ENCODE results near the gene SOCS4. TPM values are rescaled to one million over a fixed set of nuclear protein-coding genes. Genes with fewer than 3 reads are reported as not detected.

SOCS4 gene
- total RNA-seq, 2 experiments from 2014 or later = 23.0 to 37.3 TPM

DNA sequence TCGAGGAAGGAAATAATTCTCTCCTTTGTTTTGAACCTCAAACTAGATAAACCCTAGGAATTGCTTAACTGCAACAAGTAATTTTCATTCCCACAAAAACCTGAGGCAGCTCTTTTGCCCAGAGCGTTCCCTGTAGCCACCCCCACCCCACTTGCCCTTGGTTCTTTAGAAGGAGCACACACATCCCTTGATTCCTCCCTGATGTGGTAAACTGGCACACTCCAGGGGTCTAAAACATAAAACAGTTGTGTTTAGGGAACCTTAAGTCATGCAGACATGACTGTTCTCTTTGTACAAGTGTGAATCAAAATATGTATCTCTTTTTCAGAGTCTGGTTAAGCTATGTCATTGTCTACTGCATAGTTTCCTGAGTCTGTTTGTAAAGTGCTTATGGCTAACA lies 38.4 kb downstream of the SOCS4 start:
- Histone ChIP-seq H3K27ac (ENCODE audit: low read depth, low read length, poor library complexity, severe bottlenecking) (no peak overlapping the region), H3K9me3 (ENCODE audit: low read length) (no peaks in the 10 kb centered on the region), H3K79me2 (ENCODE audit: insufficient read depth, low read depth, low read length) (peaks cover 19% of the 10 kb centered on the region), H3K4me2 (ENCODE audit: low read length) (no peak overlapping the region), H3K4me1 (ENCODE audit: insufficient read depth, low read length, poor library complexity, severe bottlenecking) (no peaks in the 10 kb centered on the region), H3K4me3 (ENCODE audit: low read depth, low read length, poor library complexity, severe bottlenecking) (no peak overlapping the region), H2AFZ (ENCODE audit: low read length) (no peak overlapping the region), H3K9me2 (ENCODE audit: insufficient read depth, low read length) (no peaks in the 10 kb centered on the region), H3K36me3 (ENCODE audit: insufficient read depth, low read length) (peaks cover 85% of the 10 kb centered on the region), H4K20me1 (ENCODE audit: insufficient read depth, low read length) (peaks cover 6% of the 10 kb centered on the region; the same call in 1 of the 2 replicates)
- no TSS peak for BruUV-seq (replicated peaks)
- ChIA-PET CTCF (ENCODE audit: unreplicated experiment) (interaction anchor here (0.9 kb wide), 1 partner anchor 14 kb away, joined by 4 read pairs; no protein-coding TSS in a partner anchor), POLR2A (interaction anchor here (0.7 to 2.1 kb wide), 6 partner anchors 8 to 20 kb away, joined by 3 to 12 read pairs (median 4); partner anchors contain the start of gene MAPK1IP1L)
- intact Hi-C loops (cut with micrococcal nuclease; ENCODE audit: unreplicated experiment) = no loop called here
- DNase-seq (ENCODE audit: low spot score) = no peak
- TF ChIP-seq CTCF (conservative IDR thresholded peaks at IDR 0.05; ENCODE audit: low read length) = no peak
- no peak for TF ChIP-seq EZH2phosphoT487 (IDR thresholded peaks at IDR 0.05; ENCODE audit: borderline replicate concordance, low read depth, low read length)

DNA sequence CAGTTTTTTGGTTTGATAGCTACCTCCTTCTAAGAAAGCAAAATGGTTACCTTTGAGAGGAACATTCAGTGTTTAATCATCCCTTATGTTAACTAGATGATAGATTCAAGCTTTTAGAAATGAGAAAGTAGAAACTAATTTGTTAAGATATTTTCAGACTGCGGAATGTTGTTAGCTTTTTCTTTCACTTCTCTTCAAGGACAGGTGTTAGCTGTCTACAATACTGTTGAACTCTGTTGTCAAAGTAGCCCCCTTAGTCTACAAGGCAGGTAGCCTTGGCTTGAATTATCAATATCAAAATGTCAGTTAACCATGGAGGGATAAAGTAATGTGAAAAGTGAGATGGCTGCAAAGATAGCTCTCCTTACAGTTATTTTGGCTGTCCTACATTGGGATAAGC lies 39.2 kb downstream of the SOCS4 start:
- ChIA-PET POLR2A (interaction anchor here (0.6 to 2.1 kb wide), 6 partner anchors 11 to 99 kb away, joined by 3 to 12 read pairs (median 4); partner anchors contain the start of gene MAPK1IP1L), CTCF (ENCODE audit: unreplicated experiment) (interaction anchor here (0.9 kb wide), 1 partner anchor 13 kb away, joined by 4 read pairs; no protein-coding TSS in a partner anchor)
- Histone ChIP-seq H3K27ac (ENCODE audit: low read depth, low read length, poor library complexity, severe bottlenecking) (no peak overlapping the region), H4K20me1 (ENCODE audit: insufficient read depth, low read length) (peaks cover 6% of the 10 kb centered on the region; the same call in 1 of the 2 replicates), H3K36me3 (ENCODE audit: insufficient read depth, low read length) (peaks cover 77% of the 10 kb centered on the region), H2AFZ (ENCODE audit: low read length) (no peak overlapping the region), H3K79me2 (ENCODE audit: insufficient read depth, low read depth, low read length) (peaks cover 10% of the 10 kb centered on the region; the same call in 1 of the 2 replicates), H3K9me2 (ENCODE audit: insufficient read depth, low read length) (no peaks in the 10 kb centered on the region), H3K9me3 (ENCODE audit: low read length) (no peaks in the 10 kb centered on the region), H3K4me2 (ENCODE audit: low read length) (no peak overlapping the region), H3K4me1 (ENCODE audit: insufficient read depth, low read length, poor library complexity, severe bottlenecking) (no peaks in the 10 kb centered on the region), H3K4me3 (ENCODE audit: low read depth, low read length, poor library complexity, severe bottlenecking) (no peak overlapping the region)
- intact Hi-C loops (cut with micrococcal nuclease; ENCODE audit: unreplicated experiment) = no loop called here
- DNase-seq (ENCODE audit: low spot score) = no peak
- TF ChIP-seq CTCF (conservative IDR thresholded peaks at IDR 0.05; ENCODE audit: low read length) (no peak), EZH2phosphoT487 (IDR thresholded peaks at IDR 0.05; ENCODE audit: borderline replicate concordance, low read depth, low read length) (no peak)
- no TSS peak for BruUV-seq (replicated peaks)

- no peak overlapping the region for H3K4me2 ChIP-seq (ENCODE audit: low read length)
- DNase-seq (ENCODE audit: low spot score) = no peak
- H2AFZ ChIP-seq (ENCODE audit: low read length) = no peak overlapping the region
- H4K20me1 ChIP-seq (ENCODE audit: insufficient read depth, low read length) = no peaks in the 10 kb centered on the region
- no peak overlapping the region for H3K4me3 ChIP-seq (ENCODE audit: low read depth, low read length, poor library complexity, severe bottlenecking)
- H3K9me3 ChIP-seq (ENCODE audit: low read length) = no peaks in the 10 kb centered on the region
- H3K79me2 ChIP-seq (ENCODE audit: insufficient read depth, low read depth, low read length) = no peaks in the 10 kb centered on the region
- no peak for TF ChIP-seq CTCF (conservative IDR thresholded peaks at IDR 0.05; ENCODE audit: low read length)
- TF ChIP-seq EZH2phosphoT487 (IDR thresholded peaks at IDR 0.05; ENCODE audit: borderline replicate concordance, low read depth, low read length) = no peak
- POLR2A ChIA-PET = interaction anchor here (0.6 to 3.6 kb wide), 5 partner anchors 9 to 495 kb away, joined by 3 to 15 read pairs (median 3); partner anchors contain the start of gene MAPK1IP1L
- peaks cover 29% of the 10 kb centered on the region for H3K36me3 ChIP-seq (ENCODE audit: insufficient read depth, low read length)
- CTCF ChIA-PET (ENCODE audit: unreplicated experiment) = no interaction called here
- intact Hi-C loops (cut with micrococcal nuclease; ENCODE audit: unreplicated experiment) = no loop called here
- no TSS peak for BruUV-seq (replicated peaks)
- no peak overlapping the region for H3K27ac ChIP-seq (ENCODE audit: low read depth, low read length, poor library complexity, severe bottlenecking)
- H3K4me1 ChIP-seq (ENCODE audit: insufficient read depth, low read length, poor library complexity, severe bottlenecking) = peaks cover 29% of the 10 kb centered on the region
- no peaks in the 10 kb centered on the region for H3K9me2 ChIP-seq (ENCODE audit: insufficient read depth, low read length)
Measured at GRCh38 chr14:55070981-55071411, 44.0 kb downstream of the SOCS4 start.
